ENCODE results near the gene DHRS7B.

DNA sequence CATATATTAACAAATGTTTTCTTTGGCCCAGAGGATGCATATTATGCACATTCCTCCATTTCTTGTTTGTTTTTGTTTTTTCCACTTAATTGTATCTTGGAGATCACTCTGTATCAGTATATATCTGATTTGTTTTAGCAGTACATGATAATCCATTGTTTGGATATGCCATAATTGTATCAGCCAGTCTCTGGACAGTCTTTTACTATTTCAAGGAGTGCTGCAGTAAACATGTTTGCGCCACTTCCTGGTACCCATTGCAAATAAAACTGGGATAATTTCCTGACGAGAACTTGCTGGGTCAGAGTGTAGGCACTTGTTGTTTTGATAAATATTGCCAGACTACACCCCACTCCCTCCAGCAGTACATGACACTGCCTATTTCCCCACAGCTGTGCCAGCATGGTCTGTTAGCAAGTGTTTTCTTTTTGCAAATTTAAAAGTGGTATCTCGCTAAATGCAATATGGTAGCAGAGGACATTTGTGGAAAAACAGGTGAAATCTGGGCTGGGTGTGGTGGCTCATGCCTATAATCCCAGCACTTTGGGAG is 92.1 kb downstream of the DHRS7B start:
- TF ChIP-seq CTCF (IDR thresholded peaks at IDR 0.05; ENCODE audit: low read depth, low read length, missing input control) (no peak), TAF1 (conservative IDR thresholded peaks at IDR 0.05) (no peak), YY1 (IDR thresholded peaks at IDR 0.05) (no peak), RAD21 (IDR thresholded peaks at IDR 0.05) (no peak), NR2F2 (IDR thresholded peaks at IDR 0.05) (no peak), JUND (IDR thresholded peaks at IDR 0.05) (no peak), FOXA1 (IDR thresholded peaks at IDR 0.05) (no peak), SP1 (IDR thresholded peaks at IDR 0.05) (no peak), HNF4A (conservative IDR thresholded peaks at IDR 0.05) (no peak), EGR1 (IDR thresholded peaks at IDR 0.05; ENCODE audit: low read depth in 2 of 2) (no peak), GABPA (IDR thresholded peaks at IDR 0.05 in 1 of 2, conservative IDR thresholded peaks at IDR 0.05 in 1 of 2) (no peak), ATF3 (IDR thresholded peaks at IDR 0.05) (no peak)
- TF ChIP-seq, protein P1, sequence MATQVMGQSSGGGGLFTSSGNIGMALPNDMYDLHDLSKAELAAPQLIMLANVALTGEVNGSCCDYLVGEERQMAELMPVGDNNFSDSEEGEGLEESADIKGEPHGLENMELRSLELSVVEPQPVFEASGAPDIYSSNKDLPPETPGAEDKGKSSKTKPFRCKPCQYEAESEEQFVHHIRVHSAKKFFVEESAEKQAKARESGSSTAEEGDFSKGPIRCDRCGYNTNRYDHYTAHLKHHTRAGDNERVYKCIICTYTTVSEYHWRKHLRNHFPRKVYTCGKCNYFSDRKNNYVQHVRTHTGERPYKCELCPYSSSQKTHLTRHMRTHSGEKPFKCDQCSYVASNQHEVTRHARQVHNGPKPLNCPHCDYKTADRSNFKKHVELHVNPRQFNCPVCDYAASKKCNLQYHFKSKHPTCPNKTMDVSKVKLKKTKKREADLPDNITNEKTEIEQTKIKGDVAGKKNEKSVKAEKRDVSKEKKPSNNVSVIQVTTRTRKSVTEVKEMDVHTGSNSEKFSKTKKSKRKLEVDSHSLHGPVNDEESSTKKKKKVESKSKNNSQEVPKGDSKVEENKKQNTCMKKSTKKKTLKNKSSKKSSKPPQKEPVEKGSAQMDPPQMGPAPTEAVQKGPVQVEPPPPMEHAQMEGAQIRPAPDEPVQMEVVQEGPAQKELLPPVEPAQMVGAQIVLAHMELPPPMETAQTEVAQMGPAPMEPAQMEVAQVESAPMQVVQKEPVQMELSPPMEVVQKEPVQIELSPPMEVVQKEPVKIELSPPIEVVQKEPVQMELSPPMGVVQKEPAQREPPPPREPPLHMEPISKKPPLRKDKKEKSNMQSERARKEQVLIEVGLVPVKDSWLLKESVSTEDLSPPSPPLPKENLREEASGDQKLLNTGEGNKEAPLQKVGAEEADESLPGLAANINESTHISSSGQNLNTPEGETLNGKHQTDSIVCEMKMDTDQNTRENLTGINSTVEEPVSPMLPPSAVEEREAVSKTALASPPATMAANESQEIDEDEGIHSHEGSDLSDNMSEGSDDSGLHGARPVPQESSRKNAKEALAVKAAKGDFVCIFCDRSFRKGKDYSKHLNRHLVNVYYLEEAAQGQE (IDR thresholded peaks at IDR 0.05), result no peak
- TF ChIP-seq, protein P2, sequence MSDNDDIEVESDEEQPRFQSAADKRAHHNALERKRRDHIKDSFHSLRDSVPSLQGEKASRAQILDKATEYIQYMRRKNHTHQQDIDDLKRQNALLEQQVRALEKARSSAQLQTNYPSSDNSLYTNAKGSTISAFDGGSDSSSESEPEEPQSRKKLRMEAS (IDR thresholded peaks at IDR 0.05), result no peak

Data from liver (tissue), 3 donors.